ENCODE data around the gene PTPRJ. TPM values are rescaled to one million over a fixed set of nuclear protein-coding genes. Genes with fewer than 3 reads are reported as not detected.

PTPRJ gene
- total and polyA plus RNA-seq, 2 of the 4 experiments (the other 2 are of a cell fraction), result 5.6 to 14.9 TPM

DNA sequence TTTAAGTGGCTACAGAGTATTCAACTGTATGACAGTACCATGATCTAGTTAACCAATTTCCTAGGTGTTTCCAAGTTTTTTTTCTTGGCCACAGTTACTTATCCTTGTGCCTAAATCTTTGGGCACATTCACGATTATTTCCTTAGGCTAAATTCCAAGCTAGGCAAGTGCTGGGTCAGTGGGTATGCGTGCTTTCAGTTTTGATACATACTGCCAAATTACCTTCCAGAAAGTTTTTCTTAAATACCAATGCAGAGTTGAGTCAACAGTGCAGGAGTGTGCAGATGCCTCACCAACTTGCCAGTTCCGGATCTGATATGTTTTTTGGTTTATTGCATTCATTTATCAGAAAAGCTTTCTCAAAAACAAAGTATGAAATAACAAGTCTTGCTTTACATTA, 168.4 kb downstream of the PTPRJ start:
- H2AK9ac ChIP-seq (replicated peaks; ENCODE audit: low read depth, low read length, poor library complexity), result no peak overlapping the region
- peaks cover under 1% of the 10 kb centered on the region; the same call in 1 of the 2 replicates for H3K4me1 ChIP-seq (ENCODE audit: control insufficient read depth, insufficient read depth, low read length)
- H4K5ac ChIP-seq (ENCODE audit: low read depth, low read length), result no peak overlapping the region
- TF ChIP-seq SMC3 (IDR thresholded peaks at IDR 0.05; ENCODE audit: low read depth, low read length) (no peak), POLR2A (IDR thresholded peaks at IDR 0.05; ENCODE audit: low read depth, low read length) (no peak), ELK1 (IDR thresholded peaks at IDR 0.05; ENCODE audit: borderline replicate concordance, low read depth, low read length) (no peak), MXI1 (IDR thresholded peaks at IDR 0.05; ENCODE audit: borderline replicate concordance, low read depth, low read length) (no peak), MAFK (IDR thresholded peaks at IDR 0.05; ENCODE audit: low read depth, low read length) (no peak), RAD21 (IDR thresholded peaks at IDR 0.05; ENCODE audit: low read length) (no peak), RCOR1 (IDR thresholded peaks at IDR 0.05; ENCODE audit: insufficient replicate concordance, low read length) (no peak), CHD1 (IDR thresholded peaks at IDR 0.05; ENCODE audit: low read depth, low read length) (no peak), FOS (IDR thresholded peaks at IDR 0.05; ENCODE audit: low read depth, low read length) (no peak), USF2 (IDR thresholded peaks at IDR 0.05; ENCODE audit: low read depth, low read length) (no peak), NFE2L2 (IDR thresholded peaks at IDR 0.05; ENCODE audit: low read depth, low read length) (no peak), MAZ (IDR thresholded peaks at IDR 0.05; ENCODE audit: borderline replicate concordance, low read depth, low read length) (no peak), BHLHE40 (IDR thresholded peaks at IDR 0.05; ENCODE audit: low read depth, low read length) (no peak), CEBPB (IDR thresholded peaks at IDR 0.05; ENCODE audit: low read depth, low read length) (no peak), RFX5 (IDR thresholded peaks at IDR 0.05; ENCODE audit: low read depth, low read length) (no peak)
- TF ChIP-seq, protein P1, sequence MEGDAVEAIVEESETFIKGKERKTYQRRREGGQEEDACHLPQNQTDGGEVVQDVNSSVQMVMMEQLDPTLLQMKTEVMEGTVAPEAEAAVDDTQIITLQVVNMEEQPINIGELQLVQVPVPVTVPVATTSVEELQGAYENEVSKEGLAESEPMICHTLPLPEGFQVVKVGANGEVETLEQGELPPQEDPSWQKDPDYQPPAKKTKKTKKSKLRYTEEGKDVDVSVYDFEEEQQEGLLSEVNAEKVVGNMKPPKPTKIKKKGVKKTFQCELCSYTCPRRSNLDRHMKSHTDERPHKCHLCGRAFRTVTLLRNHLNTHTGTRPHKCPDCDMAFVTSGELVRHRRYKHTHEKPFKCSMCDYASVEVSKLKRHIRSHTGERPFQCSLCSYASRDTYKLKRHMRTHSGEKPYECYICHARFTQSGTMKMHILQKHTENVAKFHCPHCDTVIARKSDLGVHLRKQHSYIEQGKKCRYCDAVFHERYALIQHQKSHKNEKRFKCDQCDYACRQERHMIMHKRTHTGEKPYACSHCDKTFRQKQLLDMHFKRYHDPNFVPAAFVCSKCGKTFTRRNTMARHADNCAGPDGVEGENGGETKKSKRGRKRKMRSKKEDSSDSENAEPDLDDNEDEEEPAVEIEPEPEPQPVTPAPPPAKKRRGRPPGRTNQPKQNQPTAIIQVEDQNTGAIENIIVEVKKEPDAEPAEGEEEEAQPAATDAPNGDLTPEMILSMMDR (conservative IDR thresholded peaks at IDR 0.05; ENCODE audit: low read depth, low read length), result no peak
- no peak overlapping the region for H3K9ac ChIP-seq (ENCODE audit: low read depth, low read length)
- ChIA-PET POLR2A (ENCODE audit: unreplicated experiment) (no interaction called here), CTCF (no interaction called here)
- DNase-seq (no peak), ATAC-seq (ENCODE audit: low read depth) (no peak)
- no peak overlapping the region for H2BK5ac ChIP-seq (ENCODE audit: low read depth, low read length, poor library complexity, severe bottlenecking)
- H3K14ac ChIP-seq (replicated peaks; ENCODE audit: low read depth, low read length), result no peak overlapping the region
- H3K9me1 ChIP-seq (ENCODE audit: insufficient read depth, low read length), result peaks cover 9% of the 10 kb centered on the region
- WGBS, 2 experiments (ENCODE audit: extremely low coverage in 2 of 2, insufficient read length in 1 of 2), result no CpG with 5 or more reads among the region's 3 CpGs
- H2BK15ac ChIP-seq (ENCODE audit: low read depth, low read length), result no peak overlapping the region
- H3K36me3 ChIP-seq (ENCODE audit: control insufficient read depth, insufficient read depth, low read length), result peaks cover 34% of the 10 kb centered on the region
- H3K4me3 ChIP-seq (ENCODE audit: insufficient read depth, low read depth, low read length), result no peak overlapping the region
- H2AFZ ChIP-seq (replicated peaks; ENCODE audit: low read length, poor library complexity), result no peak overlapping the region
- no peak overlapping the region for H3K4ac ChIP-seq (ENCODE audit: low read depth, low read length)
- no peak overlapping the region for H3K56ac ChIP-seq (ENCODE audit: extremely low read depth, insufficient read depth, low read length)
- no peak overlapping the region for H2AK5ac ChIP-seq (ENCODE audit: low read depth, low read length)
- no peaks in the 10 kb centered on the region for H4K20me1 ChIP-seq (ENCODE audit: insufficient read depth, low read length)
- H3K79me1 ChIP-seq (ENCODE audit: low read depth in 1 of 2, low read length in 2 of 2), result no peaks in the 10 kb centered on the region; a peak in 2 of 4 replicates
- no peak overlapping the region for H4K91ac ChIP-seq (ENCODE audit: insufficient read depth, low read depth, low read length)
- intact Hi-C loops (cut with micrococcal nuclease) (no loop called here), in situ Hi-C loops (cut with MboI; ENCODE audit: low sequenced_read_pairs) (no loop called here), dilution Hi-C loops (cut with HindIII; ENCODE audit: low sequenced_read_pairs, unreplicated experiment) (no loop called here)
- H3K27ac ChIP-seq (ENCODE audit: insufficient read depth, low read length), result no peak overlapping the region
- H3K18ac ChIP-seq (ENCODE audit: low read depth, low read length), result no peak overlapping the region
- H2BK20ac ChIP-seq (ENCODE audit: low read depth, low read length), result no peak overlapping the region
- no peak overlapping the region for H4K8ac ChIP-seq (ENCODE audit: low read depth in 2 of 2, low read length in 2 of 2)
- peaks cover 3% of the 10 kb centered on the region for H3K9me3 ChIP-seq (ENCODE audit: control insufficient read depth, insufficient read depth, low read length)
- H3K23ac ChIP-seq (ENCODE audit: low read depth, low read length), result no peak overlapping the region
- no TSS peak for BruUV-seq (replicated peaks)
- no peak overlapping the region for H2BK120ac ChIP-seq (ENCODE audit: low read depth, low read length)
- no peak overlapping the region for H3K4me2 ChIP-seq (ENCODE audit: low read depth, low read length)
- no peaks in the 10 kb centered on the region for H3K27me3 ChIP-seq (ENCODE audit: control insufficient read depth, insufficient read depth, low read length)
